ENCODE measurements around the gene PACRG.

PACRG gene

GRCh38 chr6:163048345-163048744, 320.6 kb downstream of the PACRG start:
- TF ChIP-seq CEBPB (IDR thresholded peaks at IDR 0.05) (no peak), FOXM1 (IDR thresholded peaks at IDR 0.05; ENCODE audit: borderline replicate concordance, low read depth) (no peak), TAF1 (IDR thresholded peaks at IDR 0.05; ENCODE audit: low read depth) (no peak), RAD21 (IDR thresholded peaks at IDR 0.05; ENCODE audit: low read depth) (no peak), NFIC (IDR thresholded peaks at IDR 0.05) (no peak)

- TF ChIP-seq TEAD4 (IDR thresholded peaks at IDR 0.05) (no peak), CEBPB (IDR thresholded peaks at IDR 0.05) (no peak), MAX (IDR thresholded peaks at IDR 0.05) (no peak), YY1 (IDR thresholded peaks at IDR 0.05; ENCODE audit: low read depth) (no peak), CREB1 (IDR thresholded peaks at IDR 0.05; ENCODE audit: low read depth) (no peak), FOXM1 (IDR thresholded peaks at IDR 0.05; ENCODE audit: borderline replicate concordance, low read depth) (no peak), TCF12 (IDR thresholded peaks at IDR 0.05; ENCODE audit: low read depth) (no peak), USF1 (IDR thresholded peaks at IDR 0.05) (no peak), REST (IDR thresholded peaks at IDR 0.05; ENCODE audit: low read depth) (no peak)
These were observed 326.0 kb downstream of the PACRG start for GRCh38 chr6:163053667-163054344.

- TF ChIP-seq ZBTB7A (IDR thresholded peaks at IDR 0.05; ENCODE audit: low read depth) (no peak), TAF1 (IDR thresholded peaks at IDR 0.05; ENCODE audit: low read depth) (no peak), TCF12 (IDR thresholded peaks at IDR 0.05; ENCODE audit: low read depth) (no peak), FOXM1 (IDR thresholded peaks at IDR 0.05; ENCODE audit: borderline replicate concordance, low read depth) (no peak), YY1 (IDR thresholded peaks at IDR 0.05; ENCODE audit: low read depth) (no peak), RAD21 (IDR thresholded peaks at IDR 0.05; ENCODE audit: low read depth) (no peak), EP300 (IDR thresholded peaks at IDR 0.05; ENCODE audit: borderline replicate concordance) (no peak), MAX (IDR thresholded peaks at IDR 0.05) (no peak), EGR1 (IDR thresholded peaks at IDR 0.05) (no peak), REST (IDR thresholded peaks at IDR 0.05; ENCODE audit: low read depth) (no peak), NFIC (IDR thresholded peaks at IDR 0.05) (no peak), USF1 (IDR thresholded peaks at IDR 0.05) (no peak)
These were observed 326.9 kb downstream of the PACRG start for GRCh38 chr6:163054641-163055040.

GRCh38 chr6:163057260-163057659, 329.5 kb downstream of the PACRG start:
- TF ChIP-seq CEBPB (IDR thresholded peaks at IDR 0.05), result peak; percentile 75
- TF ChIP-seq RAD21 (IDR thresholded peaks at IDR 0.05; ENCODE audit: low read depth), result no peak
- TF ChIP-seq MAX (IDR thresholded peaks at IDR 0.05), result no peak
- no peak for TF ChIP-seq CREB1 (IDR thresholded peaks at IDR 0.05; ENCODE audit: low read depth)

- TF ChIP-seq REST (IDR thresholded peaks at IDR 0.05; ENCODE audit: low read depth) (no peak), FOXM1 (IDR thresholded peaks at IDR 0.05; ENCODE audit: borderline replicate concordance, low read depth) (no peak), CEBPB (IDR thresholded peaks at IDR 0.05) (no peak), USF1 (IDR thresholded peaks at IDR 0.05) (no peak)
These were observed 335.0 kb downstream of the PACRG start for GRCh38 chr6:163062790-163063189.

All from Ishikawa (cell line).